ENCODE results near the gene PRKG1. TPM values are rescaled to one million over a fixed set of nuclear protein-coding genes. Genes with fewer than 3 reads are reported as not detected.

Gene PRKG1
- total RNA-seq, 1 experiment from 2014 or later, result 10.4 TPM

- Histone ChIP-seq H3K27me3 (ENCODE audit: insufficient read depth, low read length) (no peaks in the 10 kb centered on the region), H3K27ac (ENCODE audit: insufficient read length, low read depth, low read length) (no peak overlapping the region), H4K91ac (ENCODE audit: insufficient read length, low read depth, low read length) (no peak overlapping the region), H3K23me2 (ENCODE audit: insufficient read length, low read depth, low read length, poor library complexity, severe bottlenecking) (no peaks in the 10 kb centered on the region), H3K9me3 (ENCODE audit: control insufficient read depth, low read depth, low read length) (no peaks in the 10 kb centered on the region), H2BK15ac (ENCODE audit: low read depth, low read length) (no peak overlapping the region), H2BK12ac (ENCODE audit: insufficient read length, low read depth, low read length) (no peak overlapping the region), H3K79me2 (ENCODE audit: insufficient read depth, low read length) (no peaks in the 10 kb centered on the region), H3K9ac (ENCODE audit: extremely low read depth, insufficient read length, low read length) (no peak overlapping the region), H3T11ph (ENCODE audit: low read length) (no peak overlapping the region), H4K8ac (replicated peaks; ENCODE audit: insufficient read length, low read depth, low read length) (no peak overlapping the region), H2AK5ac (ENCODE audit: insufficient read length, low read length) (no peak overlapping the region), H2BK120ac (ENCODE audit: low read depth, low read length, poor library complexity, severe bottlenecking) (no peak overlapping the region), H3K4me2 (ENCODE audit: insufficient read depth, insufficient read length, low read length) (no peak overlapping the region), H2BK20ac (ENCODE audit: low read depth, low read length, poor library complexity, severe bottlenecking) (no peak overlapping the region), H3K56ac (ENCODE audit: insufficient read length, low read depth, low read length) (no peak overlapping the region), H4K20me1 (ENCODE audit: control insufficient read depth, insufficient read depth, insufficient read length) (no peaks in the 10 kb centered on the region), H3K4ac (ENCODE audit: low read depth, low read length) (no peak overlapping the region), H3K14ac (ENCODE audit: insufficient read depth, low read length) (no peak overlapping the region), H3K18ac (ENCODE audit: insufficient read length, low read depth, low read length) (no peak overlapping the region), H3K23ac (ENCODE audit: insufficient read length, low read depth, low read length) (no peak overlapping the region), H3K4me1 (ENCODE audit: insufficient read depth, low read length) (no peaks in the 10 kb centered on the region), H2BK5ac (ENCODE audit: insufficient read length, low read length) (no peak overlapping the region), H4K5ac (ENCODE audit: insufficient read length, low read depth, low read length) (no peak overlapping the region), H2AFZ (ENCODE audit: low read length) (no peak overlapping the region), H3K79me1 (ENCODE audit: insufficient read depth, low read depth, low read length, poor library complexity, severe bottlenecking) (no peaks in the 10 kb centered on the region)
- DNase-seq, result no peak
- no peaks in the 10 kb centered on the region; a peak in 2 of 7 replicates for H3K36me3 Mint-ChIP-seq (ENCODE audit: insufficient read depth in 1 of 3, low read depth in 3 of 3)
- H3K4me3 Mint-ChIP-seq, result no peak overlapping the region
- H3K4me1 Mint-ChIP-seq, result peaks cover 0 to 4% of the 10 kb centered on the region in 2 experiments; a peak in 2 of 4 replicates
- no CpG with 5 or more reads among the region's 1 CpG for WGBS (ENCODE audit: extremely low coverage, insufficient read length, low lambda C conversion rate)
- peaks cover 2% of the 10 kb centered on the region; the same call in 1 of the 2 replicates for H3K27me3 Mint-ChIP-seq (ENCODE audit: low read depth)
- H3K9me3 Mint-ChIP-seq, result peaks cover 0 to 2% of the 10 kb centered on the region in 2 experiments; a peak in 1 of 5 replicates
- TF ChIP-seq, protein P1, sequence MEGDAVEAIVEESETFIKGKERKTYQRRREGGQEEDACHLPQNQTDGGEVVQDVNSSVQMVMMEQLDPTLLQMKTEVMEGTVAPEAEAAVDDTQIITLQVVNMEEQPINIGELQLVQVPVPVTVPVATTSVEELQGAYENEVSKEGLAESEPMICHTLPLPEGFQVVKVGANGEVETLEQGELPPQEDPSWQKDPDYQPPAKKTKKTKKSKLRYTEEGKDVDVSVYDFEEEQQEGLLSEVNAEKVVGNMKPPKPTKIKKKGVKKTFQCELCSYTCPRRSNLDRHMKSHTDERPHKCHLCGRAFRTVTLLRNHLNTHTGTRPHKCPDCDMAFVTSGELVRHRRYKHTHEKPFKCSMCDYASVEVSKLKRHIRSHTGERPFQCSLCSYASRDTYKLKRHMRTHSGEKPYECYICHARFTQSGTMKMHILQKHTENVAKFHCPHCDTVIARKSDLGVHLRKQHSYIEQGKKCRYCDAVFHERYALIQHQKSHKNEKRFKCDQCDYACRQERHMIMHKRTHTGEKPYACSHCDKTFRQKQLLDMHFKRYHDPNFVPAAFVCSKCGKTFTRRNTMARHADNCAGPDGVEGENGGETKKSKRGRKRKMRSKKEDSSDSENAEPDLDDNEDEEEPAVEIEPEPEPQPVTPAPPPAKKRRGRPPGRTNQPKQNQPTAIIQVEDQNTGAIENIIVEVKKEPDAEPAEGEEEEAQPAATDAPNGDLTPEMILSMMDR (conservative IDR thresholded peaks at IDR 0.05), result no peak
- no peak overlapping the region for H3K27ac Mint-ChIP-seq
Observed at GRCh38 chr10:52226197-52226847, 1152.0 kb downstream of the PRKG1 start.

Data from H9 (cell line).